Measurements from ENCODE around the gene MORN2. TPM values are rescaled to one million over a fixed set of nuclear protein-coding genes. Genes with fewer than 3 reads are reported as not detected.

The MORN2 gene
- polyA plus RNA-seq, 10 donors, result 11.4 to 19.9 (median 13.0) TPM

DNA sequence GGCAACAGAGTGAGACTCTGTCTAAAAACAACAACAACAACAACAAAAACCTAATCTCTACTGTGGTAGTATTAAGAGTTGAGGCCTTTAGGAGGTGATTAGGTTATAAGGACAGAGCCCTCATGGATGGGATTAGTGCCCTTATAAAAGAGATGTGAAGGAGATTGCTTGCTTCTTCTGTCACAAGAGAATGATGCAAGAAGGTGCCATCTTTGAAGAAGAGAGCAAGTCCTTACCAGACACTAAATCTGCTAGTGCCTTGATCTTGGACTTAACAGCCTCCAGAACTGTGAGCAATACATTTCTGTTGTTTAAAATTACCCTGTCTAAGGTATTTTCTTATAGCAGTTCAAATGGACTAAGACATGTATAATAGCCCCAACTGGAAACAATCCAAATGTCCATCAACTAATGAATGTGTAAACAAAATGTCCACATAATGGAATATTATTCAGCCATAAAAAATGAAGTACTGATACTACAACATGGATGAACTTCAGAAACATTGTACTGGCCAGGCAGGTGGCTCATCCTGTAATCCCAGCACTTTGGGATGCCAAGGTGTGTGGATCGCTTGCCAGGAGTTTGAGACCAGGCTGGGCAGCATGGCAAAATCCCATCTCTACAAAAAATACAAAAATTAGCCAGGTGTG, 12.3 kb downstream of the MORN2 start:
- no peak for DNase-seq

DNA sequence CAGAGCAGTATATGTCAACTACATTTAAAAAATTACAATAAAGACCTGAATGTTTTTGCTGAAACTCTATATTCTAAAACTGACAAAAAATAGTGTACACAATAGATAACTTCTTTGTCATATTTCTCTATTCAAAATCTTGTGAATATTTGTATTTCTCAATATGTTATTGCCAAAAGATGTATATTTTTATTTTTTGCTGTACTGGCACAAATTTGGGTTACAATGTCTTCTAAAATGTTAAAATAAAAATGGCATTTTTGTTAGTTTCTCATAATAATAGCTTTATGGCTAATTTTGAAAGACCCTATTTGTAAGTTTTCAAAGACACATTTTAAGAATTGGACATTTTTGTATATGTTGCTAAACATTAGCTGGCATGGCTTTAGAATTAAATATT, 13.3 kb downstream of the MORN2 start:
- no peak for DNase-seq

- no peak for DNase-seq
These were observed 13.8 kb downstream of the MORN2 start, which contains the start of gene ARHGEF33 for GRCh38 chr2:38889575-38889974. Gene ARHGEF33 (plus strand): TSS chr2:38889875. CDS start chr2:38919448, 29,573 bp downstream.

DNA sequence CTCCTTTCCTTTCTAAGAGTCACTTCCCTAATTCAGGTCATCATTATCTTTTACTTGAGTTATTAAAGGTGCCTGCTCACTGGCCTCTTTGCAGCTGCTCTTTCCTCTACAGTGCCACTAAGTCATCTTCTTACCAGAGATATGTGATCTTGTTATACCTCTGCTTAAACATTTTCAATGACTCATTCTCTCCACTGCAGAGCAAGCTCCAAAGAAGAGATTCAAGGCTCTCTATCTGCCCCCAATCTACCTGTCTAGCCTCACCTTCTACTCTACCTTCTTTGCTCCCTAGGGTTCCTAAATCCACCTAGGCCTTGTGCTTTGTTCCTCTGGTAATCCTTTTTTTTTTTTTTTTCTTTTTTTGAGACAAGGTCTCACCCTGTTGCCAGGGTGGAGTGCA, 17.0 kb downstream of the MORN2 start:
- no peak for DNase-seq

DNA sequence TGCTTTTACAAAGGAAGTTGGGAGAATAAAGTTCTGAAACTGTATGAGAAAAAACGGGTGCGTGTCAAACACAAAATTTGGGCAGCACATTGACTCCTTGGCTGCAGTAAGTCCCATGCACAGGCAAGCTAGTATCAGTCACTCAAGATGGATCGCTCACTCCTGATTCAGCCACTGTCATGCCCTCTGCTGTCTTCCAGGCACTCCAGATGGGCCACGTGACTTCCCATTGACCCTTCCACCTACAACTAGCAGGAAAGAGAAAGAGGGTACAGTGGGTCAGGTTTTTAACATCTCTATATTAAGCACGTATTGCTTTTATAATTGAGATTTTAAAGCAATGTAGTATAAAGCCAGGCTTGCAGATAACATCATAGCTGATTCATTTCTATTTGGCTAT, 22.5 kb downstream of the MORN2 start:
- no peak for DNase-seq

GRCh38 chr2:38900726-38901125, 24.9 kb downstream of the MORN2 start:
- no peak for DNase-seq

DNA sequence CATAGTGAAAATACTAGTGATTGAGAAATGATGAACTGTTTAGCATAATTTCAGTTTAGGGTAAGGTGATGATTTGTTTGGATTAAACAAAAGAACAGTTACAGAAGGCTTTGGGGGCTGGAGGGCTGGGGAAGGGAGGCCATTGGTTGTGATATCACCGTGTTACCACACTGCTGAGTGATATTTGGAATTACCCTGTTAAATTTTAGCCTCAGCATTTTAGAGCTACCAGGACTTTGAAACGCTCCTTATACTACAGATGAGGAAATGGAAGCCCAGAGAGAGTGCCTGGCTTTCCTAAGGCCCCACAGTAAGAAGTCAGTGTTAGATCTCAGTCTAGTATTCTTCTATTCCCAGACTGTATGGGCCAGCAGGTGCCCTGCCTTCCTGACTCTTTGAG, 29.5 kb downstream of the MORN2 start:
- no peak for DNase-seq

GRCh38 chr2:38907242-38907641, 31.5 kb downstream of the MORN2 start:
- no peak for DNase-seq

DNA sequence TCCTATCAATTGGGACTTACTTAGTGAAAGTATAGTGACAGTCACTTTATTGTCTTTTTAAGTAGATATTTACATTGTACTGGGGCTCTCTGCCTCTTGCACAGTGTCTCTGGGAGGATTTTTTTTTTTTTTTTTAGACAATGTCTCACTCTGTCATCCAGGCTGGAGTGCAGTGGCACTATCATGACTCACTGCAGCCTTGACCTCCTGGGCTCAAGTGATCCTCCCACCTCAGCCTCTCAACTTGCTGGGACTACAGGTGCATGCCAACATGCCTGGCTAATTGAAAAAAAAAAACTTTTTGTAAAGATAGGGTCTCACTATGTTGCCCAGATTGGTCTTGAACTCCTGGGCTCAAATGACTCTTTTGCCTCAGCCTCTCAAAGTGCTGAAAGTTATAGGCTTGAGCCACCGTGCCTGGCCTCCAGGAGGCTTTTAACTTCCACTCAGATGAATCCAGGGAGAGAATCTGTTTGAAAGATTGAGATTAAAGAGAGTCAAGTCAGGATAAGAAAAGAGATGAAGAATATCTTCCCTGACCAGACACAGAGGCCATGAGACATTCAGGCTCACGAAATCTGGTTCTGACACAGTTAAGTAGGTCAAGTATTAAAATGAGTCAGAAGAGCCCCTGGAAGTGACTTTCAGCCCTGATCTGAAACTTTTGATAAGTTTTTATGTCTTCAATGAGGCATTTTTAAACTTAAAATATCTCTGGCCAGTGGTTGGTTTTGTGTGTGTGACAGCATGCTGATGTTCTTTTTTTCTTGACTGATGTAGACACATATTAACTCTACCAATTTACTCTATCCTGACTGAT, 32.2 kb downstream of the MORN2 start:
- DNase-seq, result no peak

DNA sequence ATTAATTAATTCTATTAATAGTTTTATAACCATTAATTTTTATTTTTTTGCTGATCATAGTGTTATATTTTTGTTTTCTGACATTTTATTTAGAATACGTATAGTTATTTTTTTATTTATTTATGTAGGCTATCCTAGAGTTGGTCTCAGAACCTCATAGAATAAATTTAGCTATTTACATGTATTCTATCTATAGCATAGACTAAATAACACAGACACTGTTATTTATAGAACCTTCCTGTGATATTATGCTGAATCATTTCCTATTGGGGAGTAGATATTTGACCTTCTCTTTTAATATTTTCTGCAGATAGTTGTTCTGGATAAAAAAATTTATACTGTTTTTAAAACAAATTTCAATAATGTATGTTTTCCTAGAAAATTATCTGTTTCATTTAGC, 34.1 kb downstream of the MORN2 start:
- no peak for DNase-seq

DNA sequence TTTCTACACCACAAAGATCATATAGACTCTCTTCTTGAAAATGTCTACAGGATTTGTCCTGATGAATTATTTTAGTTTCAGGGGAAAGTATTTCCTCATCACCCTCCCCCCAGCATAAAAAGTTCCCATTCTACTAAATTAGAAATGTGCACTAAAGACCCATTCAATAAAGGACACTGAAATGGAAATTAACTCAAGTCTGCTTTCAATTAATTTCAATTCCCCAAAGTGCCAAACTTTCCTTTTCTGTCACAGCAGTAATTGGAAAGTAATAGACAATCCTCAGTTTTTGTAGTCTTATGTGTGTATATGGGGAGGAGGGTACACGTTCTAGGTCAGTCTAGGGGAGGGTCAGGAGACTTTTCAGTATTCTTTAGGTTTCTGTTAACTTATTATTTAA, 35.4 kb downstream of the MORN2 start:
- no peak for DNase-seq

- no peak for DNase-seq
These were observed 36.8 kb downstream of the MORN2 start for GRCh38 chr2:38912619-38913018.

DNA sequence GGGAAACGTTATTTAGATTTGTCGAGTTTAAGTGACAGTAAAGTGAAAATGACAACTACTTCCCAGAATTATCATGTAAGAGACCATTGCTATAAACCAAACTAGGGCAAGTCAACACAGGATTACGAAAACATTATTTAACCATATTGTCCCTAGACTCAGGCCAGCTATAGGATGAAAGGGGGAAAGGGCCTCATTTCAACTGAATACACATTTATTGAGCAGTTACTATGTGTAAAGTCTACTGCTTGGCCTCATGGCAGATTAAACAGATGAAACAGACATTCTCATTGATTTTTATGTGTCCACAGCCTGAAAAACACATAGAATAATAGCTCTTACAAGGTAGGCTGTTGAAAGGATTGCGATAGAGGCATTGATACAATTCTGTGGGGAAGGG, 46.6 kb downstream of the MORN2 start:
- DNase-seq, result no peak

- DNase-seq, result no peak
These were observed 47.1 kb downstream of the MORN2 start for GRCh38 chr2:38922902-38923301.

DNA sequence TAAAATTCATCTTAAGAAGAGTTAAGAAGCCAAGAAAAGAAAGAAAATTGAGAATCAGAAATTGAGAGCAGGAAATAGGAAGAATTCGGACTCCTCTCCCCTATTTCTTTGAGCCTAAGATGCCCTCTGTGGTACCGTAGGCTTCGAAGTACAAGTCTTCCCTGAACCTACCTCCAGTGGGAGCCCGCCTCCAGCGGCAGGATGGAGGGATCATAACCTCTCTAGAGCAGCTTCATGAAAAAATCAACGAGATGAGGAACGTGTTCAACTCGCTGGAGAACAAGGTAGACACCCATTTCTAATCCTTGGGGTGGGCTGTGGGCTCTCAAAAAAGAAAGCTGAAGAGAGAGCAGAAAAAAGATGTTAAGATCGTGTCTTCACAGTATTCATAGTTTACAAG, 50.2 kb downstream of the MORN2 start:
- DNase-seq, result no peak

DNA sequence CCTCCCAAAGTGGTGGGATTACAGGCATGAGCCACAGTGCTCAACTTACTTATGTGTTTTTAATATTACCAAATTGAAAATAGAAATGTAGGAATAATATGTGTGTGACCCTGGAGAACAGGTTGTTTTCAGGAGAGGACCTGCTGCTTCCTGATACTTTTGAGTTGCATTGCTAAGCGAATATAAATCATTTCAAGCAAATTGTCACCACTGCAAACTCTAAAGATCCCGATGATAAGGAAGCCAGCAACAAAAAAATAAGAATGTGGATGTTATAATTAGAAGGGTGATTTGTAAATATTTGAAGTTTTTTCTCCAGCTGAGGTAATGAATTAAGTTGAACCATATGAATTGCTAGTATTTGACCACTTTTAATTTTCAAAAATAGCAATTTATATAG, 54.8 kb downstream of the MORN2 start:
- no peak for DNase-seq

Other genes with a start within 250 kb of the MORN2 start
- 10 to 100 TPM in 8 of 10 donors, 1 to 10 TPM in 2; 8.3 to 12.7 (median 11.3) TPM for gene GALM, start 209.9 kb upstream of the MORN2 start, polyA plus RNA-seq (ENCODE audit: insufficient read length in 10 of 10)
- 100 to 1,000 TPM; 112 to 170 (median 122) TPM for gene SRSF7, start 124.6 kb upstream of the MORN2 start, polyA plus RNA-seq (ENCODE audit: insufficient read length in 10 of 10)
- 10 to 100 TPM; 11.9 to 15.5 (median 13.2) TPM for gene GEMIN6, start 97.8 kb upstream of the MORN2 start, polyA plus RNA-seq (ENCODE audit: insufficient read length in 10 of 10)
- gene DHX57, start within 50 bp of the MORN2 start, polyA plus RNA-seq (ENCODE audit: insufficient read length in 10 of 10), result 10 to 100 TPM; 16.5 to 29.5 (median 20.1) TPM
- gene ARHGEF33, start 13.9 kb downstream of the MORN2 start, polyA plus RNA-seq (ENCODE audit: insufficient read length in 10 of 10), result 1 to 10 TPM in 8 of 10 donors, under 1 TPM in 2; 0.79 to 1.8 (median 1.4) TPM
- gene SOS1, start 245.1 kb downstream of the MORN2 start, polyA plus RNA-seq (ENCODE audit: insufficient read length in 10 of 10), result 10 to 100 TPM; 23.3 to 44.2 (median 30.3) TPM